Measurements from ENCODE around the gene HPN.
"Not testable (repeated sequence)": the region's sequence is repeated elsewhere in the genome, so short reads cannot be mapped to it uniquely, and the experiment has no call there.

Gene HPN

DNA sequence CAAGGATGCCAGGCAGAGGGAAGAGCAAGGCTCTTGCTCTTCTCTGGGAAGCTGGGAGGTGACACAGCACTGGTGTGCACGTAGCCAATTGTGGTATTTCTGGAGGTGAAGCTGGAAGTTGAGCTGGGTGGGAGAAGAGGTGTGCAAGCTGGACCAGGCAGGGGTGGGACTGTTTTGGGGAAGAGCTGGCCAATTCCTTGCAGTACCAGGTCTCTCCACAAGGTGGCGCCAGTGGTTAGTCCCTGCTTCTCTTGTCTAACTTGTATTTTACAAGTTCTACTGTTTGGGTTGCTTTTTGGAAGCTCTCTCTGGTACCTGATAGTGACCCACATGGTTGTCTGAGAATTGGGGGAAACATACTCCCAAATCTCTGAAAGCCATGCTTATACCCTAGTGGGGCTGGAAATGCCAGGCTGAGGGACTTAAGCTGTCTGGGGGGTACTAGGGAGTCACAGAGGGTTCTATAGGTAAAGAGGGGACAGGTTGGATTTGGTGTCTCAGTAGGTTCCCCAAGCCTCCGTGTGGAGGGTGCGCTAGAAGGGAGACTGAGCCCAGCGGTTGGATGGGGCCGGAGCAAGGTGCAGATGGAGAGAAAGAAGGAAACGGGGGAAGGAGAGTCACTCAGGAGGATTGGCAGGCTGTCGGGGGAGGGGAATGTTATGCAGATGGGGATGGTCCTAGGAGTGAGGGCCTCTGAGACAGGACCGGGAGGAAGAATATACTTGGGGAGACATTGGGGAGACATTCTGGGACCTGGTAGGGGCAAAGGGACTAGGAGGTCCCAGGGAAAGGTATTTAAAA lies 3.0 kb downstream of the HPN start:
- no peak for DNase-seq

DNA sequence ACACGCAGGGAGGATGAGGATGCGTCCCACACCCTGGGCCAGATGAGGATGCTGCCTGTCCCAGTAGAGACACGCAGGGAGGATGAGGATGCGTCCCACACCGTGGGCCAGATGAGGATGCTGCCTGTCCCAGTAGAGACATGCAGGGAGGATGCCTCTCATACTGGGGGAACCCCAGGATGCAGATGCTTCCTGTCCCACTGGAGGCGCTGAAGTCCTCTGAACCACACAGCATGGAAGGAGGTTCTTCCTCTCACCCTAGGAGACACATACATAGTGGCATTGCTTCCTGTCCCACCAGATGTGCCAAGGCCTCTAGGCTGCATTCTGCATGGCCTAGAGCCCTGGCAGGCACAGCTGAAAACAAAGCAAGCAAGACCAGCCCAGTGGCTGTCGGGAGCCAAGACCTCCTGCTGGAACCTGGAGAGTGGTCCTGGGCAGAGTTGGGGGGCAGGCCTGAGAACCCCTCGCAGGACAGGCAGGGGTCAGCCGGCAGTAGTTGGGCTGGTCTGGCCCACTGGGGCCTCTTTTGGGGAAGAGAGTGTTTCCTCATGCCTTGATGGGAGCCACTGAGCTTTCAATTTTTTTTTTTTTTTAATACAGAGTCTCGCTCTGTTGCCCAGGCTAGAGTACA lies 4.3 kb downstream of the HPN start:
- DNase-seq = no peak

GRCh38 chr19:35046461-35046860 lies 4.9 kb downstream of the HPN start:
- DNase-seq = no peak

GRCh38 chr19:35048911-35049411 lies 7.4 kb downstream of the HPN start:
- no peak for DNase-seq

DNA sequence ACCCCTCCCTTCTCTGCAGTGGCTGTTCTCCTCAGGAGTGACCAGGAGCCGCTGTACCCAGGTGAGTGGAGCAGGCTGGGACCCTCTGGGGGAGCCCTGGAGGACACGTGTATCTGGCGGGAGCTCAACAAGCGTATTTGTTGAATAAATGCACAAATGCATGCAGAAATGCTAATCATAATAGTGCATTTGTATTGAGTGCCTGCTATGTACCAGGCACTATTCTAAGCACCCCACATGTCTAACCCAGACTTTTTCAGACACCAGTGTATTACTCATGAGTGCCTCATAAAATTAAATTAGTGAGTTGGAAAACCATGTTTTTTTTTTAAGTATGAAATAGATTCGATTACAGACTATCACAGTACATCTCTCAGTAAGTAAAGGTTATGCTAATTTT lies 7.9 kb downstream of the HPN start:
- no peak for DNase-seq

DNA sequence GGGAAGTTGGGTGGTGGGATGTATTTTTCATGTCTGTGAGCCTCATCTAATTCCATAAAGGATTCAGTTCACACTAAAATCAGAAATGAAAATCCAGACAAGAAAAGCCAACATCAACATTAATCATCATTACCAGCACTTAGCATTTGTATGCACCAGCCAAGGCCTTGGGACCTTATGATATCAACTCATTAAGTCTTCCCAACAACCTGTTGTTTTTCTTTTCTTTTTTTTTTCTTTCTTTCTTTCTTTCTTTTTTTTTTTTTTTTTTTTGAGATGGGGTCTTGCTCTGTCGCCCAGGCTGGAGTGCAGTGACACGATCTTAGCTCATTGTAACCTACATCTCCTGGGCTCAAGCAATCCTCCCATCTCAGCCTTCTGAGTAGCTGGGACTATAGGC lies 9.1 kb downstream of the HPN start:
- not testable (repeated sequence) for DNase-seq

GRCh38 chr19:35051268-35051667 lies 9.7 kb downstream of the HPN start:
- DNase-seq = not testable (repeated sequence)

DNA sequence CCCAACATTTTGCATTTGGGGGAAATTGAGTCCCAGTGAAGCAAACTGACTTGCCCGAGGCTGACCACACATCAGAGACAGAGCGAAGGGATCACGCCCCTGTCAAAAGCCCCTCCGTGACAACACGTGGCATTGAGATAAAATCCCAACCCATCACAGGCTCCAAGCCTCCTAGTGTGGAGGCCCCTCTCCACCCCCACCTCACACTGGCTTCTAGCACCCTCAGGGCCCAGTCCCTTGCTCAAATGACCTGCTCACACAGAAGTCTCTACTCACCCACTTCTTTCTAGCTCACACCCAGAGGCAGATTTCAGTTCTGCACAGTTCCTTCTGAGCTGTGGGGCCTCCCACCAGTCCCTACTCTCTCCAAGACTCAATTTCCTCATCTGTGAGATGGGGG lies 10.3 kb downstream of the HPN start:
- no peak for DNase-seq

- DNase-seq = no peak
These were observed 11.2 kb downstream of the HPN start for GRCh38 chr19:35052599-35053190.

- DNase-seq = no peak
These were observed 12.3 kb downstream of the HPN start for GRCh38 chr19:35053667-35054293.

- DNase-seq = no peak
These were observed 13.1 kb downstream of the HPN start for GRCh38 chr19:35054626-35055025.

DNA sequence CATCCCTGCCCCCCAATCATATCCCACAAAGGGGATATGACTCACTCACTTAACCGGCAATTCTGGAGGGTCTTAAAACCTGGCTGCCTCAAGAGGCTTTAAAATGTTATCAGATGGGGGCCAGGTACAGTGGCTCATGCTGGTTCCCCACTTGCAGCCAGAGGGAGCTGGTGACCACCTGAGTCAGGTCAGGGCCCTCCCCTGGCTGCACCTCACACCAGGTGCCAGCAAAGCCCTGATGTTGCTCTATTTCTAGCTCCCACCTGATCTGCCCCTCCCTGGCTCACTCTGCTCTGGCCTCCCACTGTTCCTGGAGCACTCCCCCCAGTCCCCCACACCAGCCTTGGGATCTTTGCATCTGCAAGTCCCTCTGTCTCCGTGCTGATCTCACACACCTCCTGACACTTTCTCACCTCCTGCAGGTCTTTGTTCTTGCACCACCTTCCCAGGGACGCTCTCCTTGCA lies 14.2 kb downstream of the HPN start:
- no peak for DNase-seq

GRCh38 chr19:35056513-35057063 lies 15.1 kb downstream of the HPN start:
- DNase-seq = no peak

DNA sequence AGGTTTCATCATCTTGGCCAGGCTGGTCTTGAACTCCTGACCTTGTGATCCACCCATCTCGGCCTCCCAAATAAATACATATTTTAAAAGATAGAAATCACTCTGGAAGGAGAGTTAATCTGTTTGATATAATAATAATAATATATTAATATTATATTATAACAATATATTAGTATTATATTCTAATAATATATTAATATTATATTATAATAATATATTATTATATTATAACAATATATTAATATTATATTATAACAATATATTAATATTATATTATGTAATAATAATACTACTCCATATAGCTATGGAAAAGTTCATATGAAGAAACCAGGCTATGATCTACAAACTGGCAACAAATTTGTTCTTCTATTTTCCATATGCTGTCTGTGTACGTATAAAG lies 16.8 kb downstream of the HPN start:
- no peak for DNase-seq

DNA sequence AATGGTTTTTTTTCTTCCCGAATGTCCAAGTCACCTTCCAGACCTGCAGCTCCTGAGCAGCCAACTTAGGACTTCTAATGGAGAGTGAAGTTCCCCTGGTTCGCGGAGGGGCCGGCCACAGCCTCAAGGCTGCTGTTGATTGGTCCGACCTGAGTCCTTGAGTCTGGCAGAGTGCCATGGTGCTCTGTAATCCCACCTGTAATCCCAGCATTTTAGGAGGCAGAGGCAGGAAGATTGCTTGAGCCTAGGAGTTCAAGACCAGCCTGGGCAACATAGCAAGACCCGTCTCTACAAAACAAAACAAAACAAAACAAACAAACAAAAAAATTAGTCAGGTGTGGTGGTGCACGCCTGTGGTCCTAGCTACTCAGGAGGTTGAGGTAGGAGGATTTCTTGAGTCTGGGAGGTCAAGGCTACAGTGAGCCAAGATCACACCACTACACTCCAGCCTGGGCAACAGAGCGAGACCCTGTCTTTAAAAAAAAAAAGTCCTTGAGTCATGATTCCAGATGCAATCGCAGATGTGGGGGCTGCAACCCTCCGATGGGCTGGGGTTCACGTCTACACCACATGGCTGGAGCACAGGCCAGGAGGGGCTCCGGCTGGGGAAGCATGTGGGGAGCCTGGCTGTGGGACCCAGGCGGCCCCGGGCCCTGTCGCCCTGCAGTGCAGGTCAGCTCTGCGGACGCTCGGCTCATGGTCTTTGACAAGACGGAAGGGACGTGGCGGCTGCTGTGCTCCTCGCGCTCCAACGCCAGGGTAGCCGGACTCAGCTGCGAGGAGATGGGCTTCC lies 17.7 kb downstream of the HPN start:
- DNase-seq = no peak

GRCh38 chr19:35059799-35060091 lies 18.2 kb downstream of the HPN start:
- no peak for DNase-seq

DNA sequence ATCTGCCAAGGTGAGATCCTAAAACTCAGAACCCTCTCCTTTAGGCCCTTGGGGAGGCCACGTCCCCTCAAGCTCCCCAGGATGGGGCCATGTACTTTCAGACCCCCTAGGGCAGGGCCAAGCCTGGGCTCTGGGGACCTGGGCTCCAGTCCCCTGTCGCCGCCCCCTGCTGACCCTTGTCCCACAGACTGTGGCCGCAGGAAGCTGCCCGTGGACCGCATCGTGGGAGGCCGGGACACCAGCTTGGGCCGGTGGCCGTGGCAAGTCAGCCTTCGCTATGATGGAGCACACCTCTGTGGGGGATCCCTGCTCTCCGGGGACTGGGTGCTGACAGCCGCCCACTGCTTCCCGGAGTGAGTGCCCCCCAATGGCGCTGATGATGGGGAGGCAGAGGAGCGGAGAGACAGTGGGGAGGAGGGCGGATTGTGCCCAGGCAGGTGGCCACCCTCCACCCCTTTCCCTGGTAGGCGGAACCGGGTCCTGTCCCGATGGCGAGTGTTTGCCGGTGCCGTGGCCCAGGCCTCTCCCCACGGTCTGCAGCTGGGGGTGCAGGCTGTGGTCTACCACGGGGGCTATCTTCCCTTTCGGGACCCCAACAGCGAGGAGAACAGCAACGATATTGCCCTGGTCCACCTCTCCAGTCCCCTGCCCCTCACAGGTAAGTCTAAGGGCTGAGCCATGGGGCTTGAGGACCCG lies 18.8 kb downstream of the HPN start:
- no peak for DNase-seq

GRCh38 chr19:35061583-35062373 lies 20.3 kb downstream of the HPN start:
- no peak for DNase-seq

- DNase-seq = no peak
These were observed 21.4 kb downstream of the HPN start for GRCh38 chr19:35062942-35063341.

GRCh38 chr19:35063940-35064818 lies 22.7 kb downstream of the HPN start:
- no peak for DNase-seq
